GM18499 (cell line): Measurements from ENCODE around the gene CCDC154.

ENCODE experiments used
- ATAC-seq: cut with Tn5 transposase; IDR thresholded peaks from one replicate; pipeline ENCODE4 v1.9.1; 2021; ENCODE audit warnings: moderate number of reproducible peaks; ENCODE audit not compliant: insufficient read depth, unreplicated experiment

The CCDC154 gene

GRCh38 chr16:1427473-1428461, 16.6 kb downstream of the CCDC154 start:
- ATAC-seq = no peak

- ATAC-seq = no peak
Observed at GRCh38 chr16:1426734-1427471, 17.5 kb downstream of the CCDC154 start.

GRCh38 chr16:1425616-1426370, 18.6 kb downstream of the CCDC154 start:
- no peak for ATAC-seq

GRCh38 chr16:1424028-1424427, 20.3 kb downstream of the CCDC154 start:
- no peak for ATAC-seq

GRCh38 chr16:1422076-1422475, 22.3 kb downstream of the CCDC154 start:
- ATAC-seq = no peak

GRCh38 chr16:1420111-1420539, 24.2 kb downstream of the CCDC154 start:
- no peak for ATAC-seq

GRCh38 chr16:1416521-1416941, 27.8 kb downstream of the CCDC154 start:
- no peak for ATAC-seq

GRCh38 chr16:1414532-1415260, 29.7 kb downstream of the CCDC154 start, which contains the start of gene UNKL:
TSS of gene UNKL (minus strand) at chr16:1414704. CDS start at chr16:1414691, 13 bp downstream.
- no peak for ATAC-seq

- ATAC-seq = no peak
Observed at GRCh38 chr16:1413684-1414531, 30.4 kb downstream of the CCDC154 start.

- no peak for ATAC-seq
Observed at GRCh38 chr16:1412847-1413246, 31.5 kb downstream of the CCDC154 start.

GRCh38 chr16:1408171-1408837, 36.1 kb downstream of the CCDC154 start:
- no peak for ATAC-seq

- no peak for ATAC-seq
Observed at GRCh38 chr16:1407753-1408152, 36.6 kb downstream of the CCDC154 start.

GRCh38 chr16:1403733-1404132, 40.6 kb downstream of the CCDC154 start:
- ATAC-seq = no peak

GRCh38 chr16:1403036-1403435, 41.3 kb downstream of the CCDC154 start:
- no peak for ATAC-seq

GRCh38 chr16:1401758-1402154, 42.6 kb downstream of the CCDC154 start:
- ATAC-seq = no peak

GRCh38 chr16:1401061-1401757, 43.1 kb downstream of the CCDC154 start:
- no peak for ATAC-seq

- no peak for ATAC-seq
Observed at GRCh38 chr16:1398826-1399581, 45.4 kb downstream of the CCDC154 start.
